CD14-positive monocyte (primary cell): ENCODE measurements around the gene PANK4. TPM values are rescaled to one million over a fixed set of nuclear protein-coding genes. Genes with fewer than 3 reads are reported as not detected.
"Not testable (repeated sequence)": the region's sequence is repeated elsewhere in the genome, so short reads cannot be mapped to it uniquely, and the experiment has no call there.

Source experiments
- DNase-seq, 3 donors: peaks; one replicate each; pipeline ENCODE4 v3.0.0-alpha.2; 2011 to 2022
- H2AFZ ChIP-seq: 2 replicates; pipeline ENCODE4 v1.6.0; 2012; ENCODE audit warnings: mild to moderate bottlenecking, low read depth, low read length, inconsistent platforms; ENCODE audit not compliant: insufficient read depth, poor library complexity, severe bottlenecking
- H3K27ac ChIP-seq, 2 donors: 1 replicate in 1 of 2; 2 replicates in 1 of 2; pipeline ENCODE4 v1.5.1; 2012 to 2013; ENCODE audit warnings: low read length in 2 of 2, control low read depth in 1 of 2, inconsistent platforms in 1 of 2, low read depth in 1 of 2, mild to moderate bottlenecking in 1 of 2
- H3K27me3 ChIP-seq, 2 donors: one replicate each; pipeline versions ENCODE4 v1.6.0 to v1.6.1; 2011 to 2013; ENCODE audit warnings: low read length in 2 of 2; ENCODE audit not compliant: control insufficient read depth in 2 of 2, insufficient read depth in 2 of 2
- H3K36me3 ChIP-seq, 2 donors: replicated peaks in 1 of 2; 1 replicate in 1 of 2; 2 replicates in 1 of 2; pipeline versions ENCODE4 v1.5.1 to v1.6.1; 2012 to 2013; ENCODE audit warnings: low read length in 2 of 2, control low read depth in 1 of 2, inconsistent platforms in 1 of 2, mild to moderate bottlenecking in 1 of 2; ENCODE audit not compliant: insufficient read depth in 2 of 2, control insufficient read depth in 1 of 2
- H3K4me1 ChIP-seq, 2 donors: 1 replicate in 1 of 2; 2 replicates in 1 of 2; pipeline versions ENCODE4 v1.5.1 to v1.6.1; 2012 to 2013; ENCODE audit warnings: low read length in 2 of 2, control low read depth in 1 of 2, inconsistent platforms in 1 of 2, mild to moderate bottlenecking in 1 of 2, moderate library complexity in 1 of 2; ENCODE audit not compliant: insufficient read depth in 2 of 2, control insufficient read depth in 1 of 2
- H3K4me2 ChIP-seq: replicated peaks from 2 replicates; pipeline ENCODE3; 2012; ENCODE audit warnings: low read length, moderate library complexity, mild to moderate bottlenecking; ENCODE audit not compliant: poor library complexity, severe bottlenecking; ENCODE audit errors: extremely low read depth
- H3K4me3 ChIP-seq, 3 experiments: fragments of 200-600 bp in 1 of 3; sonication (generic) in 1 of 3; replicated peaks in 1 of 3; 1 replicate in 2 of 3; 2 replicates in 1 of 3; pipeline ENCODE4 v1.5.1; 2011 to 2013; ENCODE audit warnings: low read length in 3 of 3, mild to moderate bottlenecking in 3 of 3, control low read depth in 2 of 3, low read depth in 2 of 3, inconsistent platforms in 1 of 3, moderate library complexity in 1 of 3
- H3K79me2 ChIP-seq: 2 replicates; pipeline ENCODE4 v1.6.0; 2012; ENCODE audit warnings: mild to moderate bottlenecking, control low read depth, inconsistent platforms, low read length, moderate library complexity; ENCODE audit not compliant: insufficient read depth
- H3K9ac ChIP-seq: 2 replicates; pipeline ENCODE4 v1.6.0; 2017; ENCODE audit warnings: low read length, mild to moderate bottlenecking; ENCODE audit not compliant: insufficient read depth, poor library complexity, severe bottlenecking
- H3K9me3 ChIP-seq, 2 donors: replicated peaks in 1 of 2; 1 replicate in 1 of 2; 2 replicates in 1 of 2; pipeline versions ENCODE4 v1.5.1 to v1.6.1; 2012 to 2013; ENCODE audit warnings: low read length in 2 of 2, control low read depth in 1 of 2; ENCODE audit not compliant: control insufficient read depth in 1 of 2, insufficient read depth in 1 of 2
- H4K20me1 ChIP-seq: 2 replicates; pipeline ENCODE4 v1.6.0; 2012; ENCODE audit warnings: mild to moderate bottlenecking, low read length, control low read depth, moderate library complexity; ENCODE audit not compliant: insufficient read depth
- H3K27ac Mint-ChIP-seq, 7 donors: one replicate each; pipeline ENCODE4 v1.8.0; 2020; ENCODE audit warnings: mild to moderate bottlenecking in 7 of 7, mixed read lengths in 7 of 7, moderate library complexity in 6 of 7, inconsistent platforms in 2 of 7
- H3K27me3 Mint-ChIP-seq, 3 donors: one replicate each; pipeline ENCODE4 v1.8.0; 2021 to 2022; ENCODE audit warnings: low read depth in 3 of 3, mild to moderate bottlenecking in 3 of 3, mixed read lengths in 3 of 3, moderate library complexity in 3 of 3, inconsistent platforms in 1 of 3
- H3K36me3 Mint-ChIP-seq, 2 donors: one replicate each; pipeline ENCODE4 v1.8.0; 2020; ENCODE audit warnings: mixed read lengths in 2 of 2, inconsistent platforms in 1 of 2, mild to moderate bottlenecking in 1 of 2
- H3K4me1 Mint-ChIP-seq: one replicate; pipeline ENCODE4 v1.8.0; 2020; ENCODE audit warnings: mild to moderate bottlenecking, mixed read lengths
- H3K4me3 Mint-ChIP-seq, 2 donors: one replicate each; pipeline ENCODE4 v1.8.0; 2020; ENCODE audit warnings: mild to moderate bottlenecking in 2 of 2, mixed read lengths in 2 of 2, moderate library complexity in 1 of 2
- H3K9me3 Mint-ChIP-seq, 7 donors: one replicate each; pipeline ENCODE4 v1.8.0; 2020 to 2022; ENCODE audit warnings: mixed read lengths in 7 of 7, mild to moderate bottlenecking in 6 of 7, moderate library complexity in 6 of 7, inconsistent platforms in 2 of 7
- WGBS: methylation state at CpG from one replicate; pipeline ENCODE4 v1.1.5; 2013; ENCODE audit warnings: missing lambda C conversion rate; ENCODE audit not compliant: insufficient coverage; 5-methylcytosine and 5-hydroxymethylcytosine counted together
- intact Hi-C, 2 donors: fragments of 100-400 bp; cut with micrococcal nuclease; formaldehyde crosslinking; loops; one replicate each; pipeline versions ENCODE4 v1.15.0 to v1.15.1; 2023
- polyA plus RNA-seq, 3 donors: library from polyadenylated mRNA; depleted of rRNA in 1 of 3; unstranded in 2 of 3; stranded (reverse) in 1 of 3; fragments of 300-500 nt in 2 of 3; fragments of >200 nt in 1 of 3; fragmentation: Illumina TruSeq in 2 of 3; gene quantifications; 1 replicate in 2 of 3; 2 replicates in 1 of 3; pipeline ENCODE4 v1.2.3, GENCODE V29; 2012 to 2021
- TF ChIP-seq, protein P1 (sequence below): fragments of 200-600 bp; IDR thresholded peaks from one replicate; pipeline ENCODE4 v1.8.0; 2022; ENCODE audit warnings: antibody characterized with exemption, mild to moderate bottlenecking

Gene PANK4
- polyA plus RNA-seq, 3 donors: 11.9 to 30.2 (median 13.7) TPM

DNA sequence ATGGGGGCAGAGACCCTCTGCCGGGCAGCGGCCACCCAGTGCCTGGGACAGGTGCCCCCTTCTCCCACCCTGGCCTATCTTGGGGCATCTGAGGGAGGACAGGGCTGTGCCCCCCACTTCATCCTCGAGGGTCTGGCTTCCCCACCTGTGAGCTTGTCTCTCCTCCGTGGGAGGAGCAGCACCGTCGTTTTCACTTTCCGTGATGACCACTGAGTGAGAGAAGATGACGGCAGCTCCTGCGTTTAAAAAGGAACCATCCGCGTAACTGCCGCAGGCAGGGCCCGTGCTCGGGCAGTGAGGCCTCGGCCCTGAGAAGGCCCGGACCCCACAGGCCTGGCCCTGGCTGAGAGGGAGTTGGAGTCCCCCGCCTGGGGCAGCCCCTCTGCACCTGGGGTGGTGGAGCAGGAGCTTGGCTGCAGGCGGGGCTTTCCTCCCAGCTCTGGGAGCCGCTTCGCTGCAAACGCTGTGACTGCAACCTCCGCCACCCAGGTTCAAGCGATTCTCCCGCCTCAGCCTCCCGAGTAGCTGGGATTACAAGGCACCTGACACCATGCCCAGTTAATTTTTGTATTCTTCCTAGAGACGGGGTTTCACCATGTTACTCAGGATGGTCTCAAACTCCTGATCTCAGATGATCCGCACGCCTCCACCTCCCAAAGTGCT lies 23.1 kb upstream of the PANK4 start:
- 66% methylated on average over 13 of the region's 28 CpGs for WGBS
- H3K4me1 Mint-ChIP-seq: peaks cover 28% of the 10 kb centered on the region
- H3K27ac Mint-ChIP-seq: peak overlapping the region; percentile 95 to 99 (median 97)
- not testable (repeated sequence) for H2AFZ ChIP-seq, H3K36me3 ChIP-seq, H3K27me3 Mint-ChIP-seq, H3K36me3 Mint-ChIP-seq, H3K27me3 ChIP-seq, DNase-seq, H3K9me3 Mint-ChIP-seq, H3K9me3 ChIP-seq, H3K79me2 ChIP-seq
- peak overlapping the region in 1 of 2 donors; percentile 82 for H3K4me3 Mint-ChIP-seq
- Histone ChIP-seq H3K9ac (peak overlapping the region; percentile 86), H3K4me1 (peaks cover 43 to 54% of the 10 kb centered on the region in 2 donors), H3K27ac (peak overlapping the region; percentile 99 to 100), H3K4me3 (peak overlapping the region in 2 of 3 experiments; percentile 35 to 88), H4K20me1 (peaks cover 11% of the 10 kb centered on the region), H3K4me2 (peak overlapping the region; percentile 80)
- intact Hi-C loops: loop anchor here (5.0 to 10.0 kb wide), 4 partner anchors 93 to 417 kb away; partner anchors contain the start of genes PEX10 (in 2 of the 2) and FAAP20 (in 1 of the 2)

DNA sequence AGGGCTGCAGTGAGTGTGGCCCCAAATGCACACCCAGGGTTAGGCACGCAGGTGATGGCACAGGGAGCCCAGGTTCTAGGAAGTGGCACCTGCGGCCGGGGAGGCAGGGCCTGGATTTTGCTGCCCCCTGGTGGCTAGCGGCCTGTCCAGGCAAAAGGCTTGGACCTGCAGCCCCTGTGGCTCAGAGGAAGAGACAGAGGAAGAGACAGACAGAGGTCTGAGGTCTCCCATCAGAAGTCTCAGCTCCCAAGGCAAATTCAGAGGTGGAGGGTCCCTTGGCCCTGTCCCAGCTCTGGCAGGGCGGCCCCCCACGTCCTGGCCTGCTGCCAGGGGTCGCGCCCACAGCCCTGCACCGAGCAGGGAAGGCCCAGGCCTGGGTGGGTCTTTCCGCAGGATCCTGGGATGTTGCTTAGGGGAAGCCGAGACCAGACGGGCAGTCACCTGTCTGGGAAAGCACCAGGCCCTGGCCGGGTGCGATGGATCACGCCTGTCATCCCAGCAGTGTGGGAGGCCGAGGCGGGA lies 21.7 kb upstream of the PANK4 start:
- H3K27me3 ChIP-seq: peaks cover 0 to 1% of the 10 kb centered on the region in 2 donors
- H3K27ac ChIP-seq: peak overlapping the region; percentile 99 to 100
- peaks cover 2 to 16% (median 7%) of the 10 kb centered on the region in 3 donors for H3K27me3 Mint-ChIP-seq
- peaks cover 27% of the 10 kb centered on the region for H3K4me1 Mint-ChIP-seq
- DNase-seq: peak; percentile 74 to 83 (median 82)
- peak overlapping the region; percentile 76 to 81 for H3K4me3 Mint-ChIP-seq
- H3K79me2 ChIP-seq: peaks cover 8% of the 10 kb centered on the region
- peaks cover 40 to 52% of the 10 kb centered on the region in 2 donors for H3K4me1 ChIP-seq
- 4% methylated on average over 16 of the region's 17 CpGs for WGBS
- peak overlapping the region; percentile 95 to 99 (median 97) for H3K27ac Mint-ChIP-seq
- peak overlapping the region; percentile 49 for H2AFZ ChIP-seq
- H3K9me3 Mint-ChIP-seq: peaks cover 0 to 3% (median 0%) of the 10 kb centered on the region in 7 donors
- H3K9ac ChIP-seq: peak overlapping the region; percentile 86
- no peaks in the 10 kb centered on the region for H3K36me3 ChIP-seq
- peak overlapping the region; percentile 52 to 88 (median 76) for H3K4me3 ChIP-seq
- H4K20me1 ChIP-seq: peaks cover 11% of the 10 kb centered on the region
- H3K4me2 ChIP-seq: peak overlapping the region; percentile 80
- no peaks in the 10 kb centered on the region for H3K9me3 ChIP-seq
- no peaks in the 10 kb centered on the region for H3K36me3 Mint-ChIP-seq
- TF ChIP-seq, protein P1, sequence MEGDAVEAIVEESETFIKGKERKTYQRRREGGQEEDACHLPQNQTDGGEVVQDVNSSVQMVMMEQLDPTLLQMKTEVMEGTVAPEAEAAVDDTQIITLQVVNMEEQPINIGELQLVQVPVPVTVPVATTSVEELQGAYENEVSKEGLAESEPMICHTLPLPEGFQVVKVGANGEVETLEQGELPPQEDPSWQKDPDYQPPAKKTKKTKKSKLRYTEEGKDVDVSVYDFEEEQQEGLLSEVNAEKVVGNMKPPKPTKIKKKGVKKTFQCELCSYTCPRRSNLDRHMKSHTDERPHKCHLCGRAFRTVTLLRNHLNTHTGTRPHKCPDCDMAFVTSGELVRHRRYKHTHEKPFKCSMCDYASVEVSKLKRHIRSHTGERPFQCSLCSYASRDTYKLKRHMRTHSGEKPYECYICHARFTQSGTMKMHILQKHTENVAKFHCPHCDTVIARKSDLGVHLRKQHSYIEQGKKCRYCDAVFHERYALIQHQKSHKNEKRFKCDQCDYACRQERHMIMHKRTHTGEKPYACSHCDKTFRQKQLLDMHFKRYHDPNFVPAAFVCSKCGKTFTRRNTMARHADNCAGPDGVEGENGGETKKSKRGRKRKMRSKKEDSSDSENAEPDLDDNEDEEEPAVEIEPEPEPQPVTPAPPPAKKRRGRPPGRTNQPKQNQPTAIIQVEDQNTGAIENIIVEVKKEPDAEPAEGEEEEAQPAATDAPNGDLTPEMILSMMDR: peak; percentile 95
- intact Hi-C loops: loop anchor here (1.0 to 10.0 kb wide), 5 partner anchors 37 to 416 kb away; partner anchors contain the start of genes PEX10 (in 2 of the 2) and FAAP20 (in 1 of the 2)
